Breast epithelium (tissue), 4 donors: Measurements from ENCODE around the gene MLH1. TPM values are rescaled to one million over a fixed set of nuclear protein-coding genes. Genes with fewer than 3 reads are reported as not detected.
A peak's percentile ranks its signal among the peaks of the same experiment; 100 is the strongest.
"Not testable (repeated sequence)": the region's sequence is repeated elsewhere in the genome, so short reads cannot be mapped to it uniquely, and the experiment has no call there.

ENCODE experiments used
- DNase-seq, 2 donors: peaks; one replicate each; pipeline ENCODE4 v3.0.0-alpha.2; 2019; ENCODE audit warnings: low spot score in 2 of 2
- H3K27ac ChIP-seq, 2 donors: fragments of 200-600 bp; sonication (generic) in 1 of 2; one replicate each; pipeline ENCODE4 v1.5.1; 2016 to 2019; ENCODE audit warnings: mild to moderate bottlenecking in 1 of 2
- H3K27me3 ChIP-seq, 2 donors: fragments of 200-600 bp; sonication (generic) in 1 of 2; one replicate each; pipeline versions ENCODE4 v1.5.1 to v1.6.0; 2017 to 2019; ENCODE audit warnings: control low read depth in 1 of 2, mild to moderate bottlenecking in 1 of 2
- H3K36me3 ChIP-seq: fragments of 200-600 bp; one replicate; pipeline ENCODE4 v1.5.1; 2019
- H3K4me1 ChIP-seq, 2 donors: fragments of 200-600 bp; sonication (generic); one replicate each; pipeline ENCODE4 v1.5.1; 2016 to 2019; ENCODE audit warnings: control low read depth in 1 of 2
- H3K4me3 ChIP-seq, 3 donors: fragments of 200-600 bp; sonication (generic); 1 replicate in 2 of 3; 2 replicates in 1 of 3; pipeline ENCODE4 v1.5.1; 2016 to 2019; ENCODE audit warnings: mild to moderate bottlenecking in 3 of 3, moderate library complexity in 2 of 3
- H3K9me3 ChIP-seq, 2 donors: fragments of 200-600 bp; sonication (generic) in 1 of 2; one replicate each; pipeline ENCODE4 v1.5.1; 2016 to 2019; ENCODE audit warnings: control low read depth in 1 of 2
- POLR2A ChIP-seq: fragments of 450-650 bp; IDR thresholded peaks from one replicate; pipeline ENCODE4 v1.6.1; 2016; ENCODE audit warnings: antibody characterized with exemption, mild to moderate bottlenecking, moderate library complexity
- POLR2AphosphoS5 ChIP-seq, 3 donors: sonication (generic); formaldehyde crosslinking; IDR thresholded peaks; one replicate each; pipeline ENCODE4 v1.6.1; 2017; ENCODE audit warnings: antibody characterized with exemption in 3 of 3
- intact Hi-C: fragments of 100-400 bp; cut with DNase I; formaldehyde crosslinking; loops from one replicate; pipeline ENCODE4 v1.15.1; 2023; ENCODE audit warnings: low total_unique reads
- total RNA-seq, 3 donors: library from RNA; depleted of rRNA; stranded (reverse); fragments of >200 nt; gene quantifications; one replicate each; pipeline ENCODE4 v1.1.0, GENCODE V29; 2016
- TF ChIP-seq, protein P1 (sequence below), 3 donors: fragments of 450-650 bp; IDR thresholded peaks; one replicate each; pipeline ENCODE4 v1.5.1; 2016 to 2017; ENCODE audit warnings: antibody characterized with exemption in 3 of 3, mild to moderate bottlenecking in 3 of 3, moderate library complexity in 3 of 3

The MLH1 gene
- total RNA-seq, 3 donors from 2014 or later, result 31.2 to 54.4 (median 48.4) TPM

DNA sequence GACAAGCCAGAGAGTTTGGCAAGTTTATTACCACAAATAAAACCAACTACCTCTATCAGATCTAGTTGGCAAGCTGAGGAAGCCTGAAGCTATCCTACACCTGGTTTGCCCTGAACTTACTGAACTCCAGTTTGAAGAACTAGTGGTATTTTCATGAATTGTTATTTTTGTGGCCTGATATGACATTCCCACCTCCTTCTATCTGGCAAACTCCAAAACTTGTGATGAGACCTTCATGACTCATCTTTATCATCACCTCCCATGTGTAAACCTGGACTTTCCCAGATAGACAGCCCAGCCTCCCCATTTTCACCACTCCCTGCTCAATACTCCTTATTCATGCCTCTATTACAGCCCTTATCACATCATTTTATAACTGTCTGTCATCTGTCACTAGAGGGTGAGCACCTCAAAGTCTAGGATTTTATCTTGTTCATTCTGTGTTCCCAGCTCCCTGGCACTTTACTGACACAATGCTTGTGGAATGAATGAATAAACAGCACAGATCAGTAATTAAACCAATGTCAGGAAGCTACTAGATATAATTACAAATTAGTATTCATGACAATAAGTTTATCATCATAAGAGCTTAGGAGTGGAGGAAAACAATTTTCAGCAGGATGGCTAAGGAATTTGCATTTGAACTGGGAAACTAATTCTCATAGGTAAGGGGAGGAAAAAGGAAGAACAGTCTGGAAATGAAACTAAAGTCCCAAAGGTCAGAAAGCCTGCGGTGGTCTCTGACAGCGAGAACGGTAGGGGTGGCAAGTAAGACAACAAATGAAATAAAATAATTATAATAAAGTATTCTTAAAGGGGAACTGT lies 35.2 kb upstream of the MLH1 start:
- DNase-seq, result no peak
- Histone ChIP-seq H3K27me3 (no peaks in the 10 kb centered on the region), H3K9me3 (no peaks in the 10 kb centered on the region), H3K36me3 (no peaks in the 10 kb centered on the region), H3K27ac (peak overlapping the region in 1 of 2 donors; percentile 30), H3K4me1 (no peaks in the 10 kb centered on the region), H3K4me3 (no peak overlapping the region)
- TF ChIP-seq POLR2A (no peak), POLR2AphosphoS5 (IDR thresholded peaks at IDR 0.05) (no peak)
- TF ChIP-seq, protein P1, sequence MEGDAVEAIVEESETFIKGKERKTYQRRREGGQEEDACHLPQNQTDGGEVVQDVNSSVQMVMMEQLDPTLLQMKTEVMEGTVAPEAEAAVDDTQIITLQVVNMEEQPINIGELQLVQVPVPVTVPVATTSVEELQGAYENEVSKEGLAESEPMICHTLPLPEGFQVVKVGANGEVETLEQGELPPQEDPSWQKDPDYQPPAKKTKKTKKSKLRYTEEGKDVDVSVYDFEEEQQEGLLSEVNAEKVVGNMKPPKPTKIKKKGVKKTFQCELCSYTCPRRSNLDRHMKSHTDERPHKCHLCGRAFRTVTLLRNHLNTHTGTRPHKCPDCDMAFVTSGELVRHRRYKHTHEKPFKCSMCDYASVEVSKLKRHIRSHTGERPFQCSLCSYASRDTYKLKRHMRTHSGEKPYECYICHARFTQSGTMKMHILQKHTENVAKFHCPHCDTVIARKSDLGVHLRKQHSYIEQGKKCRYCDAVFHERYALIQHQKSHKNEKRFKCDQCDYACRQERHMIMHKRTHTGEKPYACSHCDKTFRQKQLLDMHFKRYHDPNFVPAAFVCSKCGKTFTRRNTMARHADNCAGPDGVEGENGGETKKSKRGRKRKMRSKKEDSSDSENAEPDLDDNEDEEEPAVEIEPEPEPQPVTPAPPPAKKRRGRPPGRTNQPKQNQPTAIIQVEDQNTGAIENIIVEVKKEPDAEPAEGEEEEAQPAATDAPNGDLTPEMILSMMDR (IDR thresholded peaks at IDR 0.05), result no peak
- intact Hi-C loops, result no loop called here

GRCh38 chr3:36959821-36960220 lies 33.5 kb upstream of the MLH1 start:
- no peak overlapping the region for H3K4me3 ChIP-seq
- H3K4me1 ChIP-seq, result no peaks in the 10 kb centered on the region
- DNase-seq, result no peak
- no peaks in the 10 kb centered on the region for H3K27me3 ChIP-seq
- H3K9me3 ChIP-seq, result no peaks in the 10 kb centered on the region
- no peak for TF ChIP-seq POLR2AphosphoS5 (IDR thresholded peaks at IDR 0.05)
- no peak for TF ChIP-seq POLR2A
- TF ChIP-seq, protein P1 (IDR thresholded peaks at IDR 0.05), result no peak
- no peaks in the 10 kb centered on the region for H3K36me3 ChIP-seq
- no peak overlapping the region for H3K27ac ChIP-seq
- intact Hi-C loops, result no loop called here

GRCh38 chr3:36960502-36960901 lies 32.8 kb upstream of the MLH1 start:
- Histone ChIP-seq H3K4me3 (no peak overlapping the region), H3K9me3 (no peaks in the 10 kb centered on the region), H3K36me3 (no peaks in the 10 kb centered on the region), H3K27ac (no peak overlapping the region), H3K4me1 (no peaks in the 10 kb centered on the region), H3K27me3 (no peaks in the 10 kb centered on the region)
- intact Hi-C loops, result no loop called here
- TF ChIP-seq, protein P1 (IDR thresholded peaks at IDR 0.05), result no peak
- TF ChIP-seq POLR2A, result no peak
- no peak for TF ChIP-seq POLR2AphosphoS5 (IDR thresholded peaks at IDR 0.05)
- no peak for DNase-seq

DNA sequence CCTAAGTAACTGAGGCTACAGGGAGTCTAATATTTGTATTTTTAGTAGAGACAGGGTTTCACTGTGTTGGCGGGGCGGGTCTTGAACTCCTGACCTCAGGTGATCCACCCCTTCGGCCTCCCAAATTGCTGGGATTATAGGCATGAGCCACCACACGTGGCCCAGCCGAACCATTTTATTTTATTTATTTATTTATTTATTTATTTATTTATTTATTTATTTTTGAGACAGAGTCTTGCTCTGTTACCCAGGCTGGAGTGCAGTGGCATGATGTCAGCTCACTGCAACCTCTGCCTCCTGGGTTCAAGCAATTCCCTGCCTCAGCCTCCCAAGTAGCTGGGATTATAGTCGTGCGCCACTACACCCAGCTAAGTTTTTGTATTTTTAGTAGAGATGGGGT lies 30.3 kb upstream of the MLH1 start:
- H3K36me3 ChIP-seq, H3K4me1 ChIP-seq, H3K4me3 ChIP-seq, H3K27ac ChIP-seq, DNase-seq, intact Hi-C loops, H3K27me3 ChIP-seq, H3K9me3 ChIP-seq: not testable (repeated sequence)

GRCh38 chr3:36964331-36964730 lies 29.0 kb upstream of the MLH1 start:
- Histone ChIP-seq H3K36me3 (no peaks in the 10 kb centered on the region), H3K27ac (no peak overlapping the region), H3K4me3 (no peak overlapping the region), H3K9me3 (no peaks in the 10 kb centered on the region), H3K4me1 (no peaks in the 10 kb centered on the region), H3K27me3 (no peaks in the 10 kb centered on the region)
- intact Hi-C loops, result no loop called here
- TF ChIP-seq POLR2A (no peak), POLR2AphosphoS5 (IDR thresholded peaks at IDR 0.05) (no peak)
- TF ChIP-seq, protein P1 (IDR thresholded peaks at IDR 0.05), result no peak
- DNase-seq, result no peak
